NCI-H2081 treated with DMSO at 0.1 percent for 48 hours (cell line): ENCODE data around the gene SORBS2.

Experiments used
- DNase-seq: peaks from one replicate; lab custom pipeline; 2025; lab: John Stamatoyannopoulos, UW

Gene SORBS2

GRCh38 chr4:185552254-185552653 lies 259.7 kb downstream of the SORBS2 start:
- no peak for DNase-seq

- DNase-seq, result no peak
Observed at GRCh38 chr4:185550933-185551332, 261.1 kb downstream of the SORBS2 start.

GRCh38 chr4:185549095-185549639 lies 262.8 kb downstream of the SORBS2 start:
- no peak for DNase-seq

- DNase-seq, result no peak
Observed at GRCh38 chr4:185548587-185548986, 263.4 kb downstream of the SORBS2 start.

GRCh38 chr4:185546335-185546734 lies 265.7 kb downstream of the SORBS2 start:
- DNase-seq, result no peak

GRCh38 chr4:185542626-185543315 lies 269.2 kb downstream of the SORBS2 start:
- no peak for DNase-seq

- DNase-seq, result no peak
Observed at GRCh38 chr4:185541251-185541727, 270.7 kb downstream of the SORBS2 start.

GRCh38 chr4:185540487-185541120 lies 271.4 kb downstream of the SORBS2 start:
- no peak for DNase-seq

GRCh38 chr4:185540040-185540439 lies 272.0 kb downstream of the SORBS2 start:
- DNase-seq, result no peak

- no peak for DNase-seq
Observed at GRCh38 chr4:185538806-185539205, 273.2 kb downstream of the SORBS2 start.

GRCh38 chr4:185536411-185536709 lies 275.6 kb downstream of the SORBS2 start:
- no peak for DNase-seq

GRCh38 chr4:185535612-185536410 lies 276.2 kb downstream of the SORBS2 start:
- no peak for DNase-seq
